H1 (cell line): Measurements from ENCODE around the gene CHI3L2. TPM values are rescaled to one million over a fixed set of nuclear protein-coding genes. Genes with fewer than 3 reads are reported as not detected.

ENCODE experiments used
- CREB1 ChIP-seq: IDR thresholded peaks from 2 replicates; pipeline ENCODE4 v1.6.1; 2012; ENCODE audit warnings: inconsistent platforms
- GTF2F1 ChIP-seq: IDR thresholded peaks from 2 replicates; pipeline ENCODE4 v1.6.1; 2012; ENCODE audit warnings: low read depth, low read length, improper control_type of control experiment, borderline replicate concordance
- KDM4A ChIP-seq: IDR thresholded peaks from one replicate; pipeline ENCODE4 v1.7.1; 2012; ENCODE audit warnings: low read depth, mild to moderate bottlenecking, moderate library complexity, low read length, inconsistent platforms; ENCODE audit not compliant: severe bottlenecking
- PHF8 ChIP-seq: fragments of 200-600 bp; sonication (generic); conservative IDR thresholded peaks from 2 replicates; pipeline ENCODE4 v1.7.1; 2012; ENCODE audit warnings: low read depth, mild to moderate bottlenecking, inconsistent platforms, low read length, moderate library complexity
- POU5F1 ChIP-seq: IDR thresholded peaks from 2 replicates; pipeline ENCODE4 v1.6.1; 2011; ENCODE audit warnings: low read depth, mild to moderate bottlenecking, low read length, moderate library complexity
- polyA plus RNA-seq, 7 experiments: library from polyadenylated mRNA; depleted of rRNA in 3 of 7; stranded (reverse) in 5 of 7; unstranded in 2 of 7; fragments of >200 nt in 5 of 7; fragments of 200-250 nt in 2 of 7; gene quantifications; 1 replicate in 5 of 7; 2 replicates in 1 of 7; 4 replicates in 1 of 7; pipeline versions ENCODE4 v1.2.1 to v1.2.3, GENCODE V29; 2011 to 2013; ENCODE audit warnings: missing spikeins in 2 of 7, mixed read lengths in 2 of 7
- total RNA-seq: library from RNA; stranded (reverse); fragmentation: NEBNext Ultra II Directional; extraction: Animal tissue kit (Norgen Biotek cat#: 25700); gene quantifications from 2 replicates; pipeline ENCODE4 v1.2.1, GENCODE V29; 2021
- TF ChIP-seq, protein P1 (sequence below): IDR thresholded peaks from 2 replicates; pipeline ENCODE4 v1.6.1; 2012; ENCODE audit warnings: inconsistent platforms
- TF ChIP-seq, protein P2 (sequence below), 3 experiments: IDR thresholded peaks; 1 replicate in 2 of 3; 2 replicates in 1 of 3; pipeline versions ENCODE4 v1.5.1 to v1.6.1; 2011; ENCODE audit warnings: low read length in 3 of 3, mild to moderate bottlenecking in 3 of 3, inconsistent platforms in 2 of 3, low read depth in 1 of 3, moderate library complexity in 1 of 3; ENCODE audit not compliant: insufficient read depth in 1 of 3; ENCODE audit errors: control extremely low read depth in 1 of 3

CHI3L2 gene
- total and polyA plus RNA-seq, 2 of the 8 experiments (the other 6 are each of a cell fraction or from before 2014, with no cell fraction given), result not detected

DNA sequence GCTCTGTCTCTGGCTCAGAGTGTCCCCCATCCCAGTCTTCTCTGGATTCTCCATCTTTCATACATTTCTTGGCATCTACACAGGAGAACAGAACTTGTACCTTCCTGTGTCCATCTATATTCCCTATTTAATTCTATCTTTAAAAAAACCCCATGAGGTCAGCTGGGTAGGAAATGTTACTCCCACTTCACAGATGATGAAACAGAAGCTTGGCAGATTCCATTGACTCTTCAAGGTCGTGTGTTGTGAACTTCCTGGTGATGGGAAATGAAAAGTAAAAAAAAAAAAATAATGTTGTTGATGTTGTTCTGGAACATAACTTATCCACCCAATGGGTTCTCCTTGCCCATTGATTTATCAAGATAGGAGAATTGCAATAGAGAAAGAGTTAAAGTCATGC lies 8.9 kb downstream of the CHI3L2 start (continued):
- TF ChIP-seq, protein P1, sequence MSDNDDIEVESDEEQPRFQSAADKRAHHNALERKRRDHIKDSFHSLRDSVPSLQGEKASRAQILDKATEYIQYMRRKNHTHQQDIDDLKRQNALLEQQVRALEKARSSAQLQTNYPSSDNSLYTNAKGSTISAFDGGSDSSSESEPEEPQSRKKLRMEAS, result no peak
- TF ChIP-seq KDM4A (no peak), CREB1 (no peak), GTF2F1 (no peak), PHF8 (no peak), POU5F1 (no peak)
- TF ChIP-seq, protein P2, sequence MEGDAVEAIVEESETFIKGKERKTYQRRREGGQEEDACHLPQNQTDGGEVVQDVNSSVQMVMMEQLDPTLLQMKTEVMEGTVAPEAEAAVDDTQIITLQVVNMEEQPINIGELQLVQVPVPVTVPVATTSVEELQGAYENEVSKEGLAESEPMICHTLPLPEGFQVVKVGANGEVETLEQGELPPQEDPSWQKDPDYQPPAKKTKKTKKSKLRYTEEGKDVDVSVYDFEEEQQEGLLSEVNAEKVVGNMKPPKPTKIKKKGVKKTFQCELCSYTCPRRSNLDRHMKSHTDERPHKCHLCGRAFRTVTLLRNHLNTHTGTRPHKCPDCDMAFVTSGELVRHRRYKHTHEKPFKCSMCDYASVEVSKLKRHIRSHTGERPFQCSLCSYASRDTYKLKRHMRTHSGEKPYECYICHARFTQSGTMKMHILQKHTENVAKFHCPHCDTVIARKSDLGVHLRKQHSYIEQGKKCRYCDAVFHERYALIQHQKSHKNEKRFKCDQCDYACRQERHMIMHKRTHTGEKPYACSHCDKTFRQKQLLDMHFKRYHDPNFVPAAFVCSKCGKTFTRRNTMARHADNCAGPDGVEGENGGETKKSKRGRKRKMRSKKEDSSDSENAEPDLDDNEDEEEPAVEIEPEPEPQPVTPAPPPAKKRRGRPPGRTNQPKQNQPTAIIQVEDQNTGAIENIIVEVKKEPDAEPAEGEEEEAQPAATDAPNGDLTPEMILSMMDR (IDR thresholded peaks at IDR 0.05; ENCODE audit: control extremely low read depth in 1 of 3, insufficient read depth in 1 of 3, low read depth in 1 of 3, low read length in 3 of 3), result no peak
